C1 segment of cervical spinal cord (tissue), 14 donors: ENCODE measurements around the gene STAMBPL1.
"Not testable (repeated sequence)": the region's sequence is repeated elsewhere in the genome, so short reads cannot be mapped to it uniquely, and the experiment has no call there.

ENCODE experiments used
- DNase-seq, 14 donors: peaks; one replicate each; lab custom pipeline; 2025; lab: John Stamatoyannopoulos, UW

Gene STAMBPL1

GRCh38 chr10:88879534-88880281 is at the start of gene STAMBPL1:
STAMBPL1 (plus strand) TSS chr10:88880245; CDS start chr10:88901709, 21,464 bp downstream.
- DNase-seq: peak in 10 of 14 donors; percentile 37 to 86 (median 80)

GRCh38 chr10:88830643-88831268 is 49.3 kb upstream of the STAMBPL1 start:
- no peak for DNase-seq

- DNase-seq: no peak
Observed at GRCh38 chr10:88831709-88832108, 48.3 kb upstream of the STAMBPL1 start.

GRCh38 chr10:88832376-88832775 is 47.7 kb upstream of the STAMBPL1 start:
- DNase-seq: no peak

- DNase-seq: no peak
Observed at GRCh38 chr10:88833156-88833555, 46.9 kb upstream of the STAMBPL1 start.

- no peak for DNase-seq
Observed at GRCh38 chr10:88833723-88834122, 46.3 kb upstream of the STAMBPL1 start.

- peak in 13 of 14 donors; percentile 3 to 75 (median 49) for DNase-seq
Observed at GRCh38 chr10:88835096-88835909, 44.7 kb upstream of the STAMBPL1 start.

GRCh38 chr10:88835910-88836221 is 44.2 kb upstream of the STAMBPL1 start:
- DNase-seq: no peak

GRCh38 chr10:88837632-88838031 is 42.4 kb upstream of the STAMBPL1 start:
- DNase-seq: not testable (repeated sequence)

GRCh38 chr10:88838766-88839350 is 41.2 kb upstream of the STAMBPL1 start:
- DNase-seq: no peak

- DNase-seq: no peak
Observed at GRCh38 chr10:88840104-88840503, 39.9 kb upstream of the STAMBPL1 start.

- DNase-seq: no peak
Observed at GRCh38 chr10:88840881-88841280, 39.2 kb upstream of the STAMBPL1 start.

GRCh38 chr10:88841316-88842111 is 38.5 kb upstream of the STAMBPL1 start:
- no peak for DNase-seq

- no peak for DNase-seq
Observed at GRCh38 chr10:88843171-88843570, 36.9 kb upstream of the STAMBPL1 start.

GRCh38 chr10:88848499-88848898 is 31.5 kb upstream of the STAMBPL1 start:
- no peak for DNase-seq

GRCh38 chr10:88849234-88849633 is 30.8 kb upstream of the STAMBPL1 start:
- no peak for DNase-seq

- DNase-seq: no peak
Observed at GRCh38 chr10:88850712-88851111, 29.3 kb upstream of the STAMBPL1 start.

- no peak for DNase-seq
Observed at GRCh38 chr10:88851706-88852105, 28.3 kb upstream of the STAMBPL1 start, which contains the start of gene ANKRD22. ANKRD22 (minus strand) TSS chr10:88851844; CDS start chr10:88851607, 237 bp downstream.

- no peak for DNase-seq
Observed at GRCh38 chr10:88852327-88852726, 27.7 kb upstream of the STAMBPL1 start.

GRCh38 chr10:88853155-88853881 is 26.7 kb upstream of the STAMBPL1 start:
- no peak for DNase-seq
